Measurements from ENCODE around the gene MPP2. TPM values are rescaled to one million over a fixed set of nuclear protein-coding genes. Genes with fewer than 3 reads are reported as not detected.

Gene MPP2
- total and polyA plus RNA-seq, 3 donors from 2014 or later = 25.1 to 31.4 (median 25.8) TPM

DNA sequence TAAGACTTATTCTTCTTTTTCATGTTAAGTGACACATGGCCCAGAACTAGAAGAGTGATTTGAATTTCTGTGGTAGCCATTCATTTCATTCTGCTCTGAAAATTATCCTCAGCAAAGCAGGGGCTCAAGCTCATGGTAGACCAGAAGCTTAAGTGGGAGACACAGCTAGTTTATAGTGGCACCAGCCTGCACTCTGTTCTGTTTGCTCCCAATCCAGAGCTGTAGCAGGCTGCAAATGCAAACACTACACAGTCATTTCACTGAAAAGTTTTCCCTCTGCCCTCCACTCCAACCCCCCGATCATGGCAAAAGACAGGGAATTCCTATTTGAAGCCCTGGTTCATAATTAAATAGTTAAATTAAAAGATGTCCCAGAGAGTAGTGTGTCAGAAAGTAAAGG is 17.1 kb downstream of the MPP2 start:
- no peaks in the 10 kb centered on the region for H3K9me3 ChIP-seq
- no peak for DNase-seq
- H3K4me1 ChIP-seq = no peaks in the 10 kb centered on the region
- 85 to 100% methylated on average over 1 of the region's 1 CpG for WGBS, 2 donors
- no peak for TF ChIP-seq POLR2A (IDR thresholded peaks at IDR 0.05)
- TF ChIP-seq, protein P1, sequence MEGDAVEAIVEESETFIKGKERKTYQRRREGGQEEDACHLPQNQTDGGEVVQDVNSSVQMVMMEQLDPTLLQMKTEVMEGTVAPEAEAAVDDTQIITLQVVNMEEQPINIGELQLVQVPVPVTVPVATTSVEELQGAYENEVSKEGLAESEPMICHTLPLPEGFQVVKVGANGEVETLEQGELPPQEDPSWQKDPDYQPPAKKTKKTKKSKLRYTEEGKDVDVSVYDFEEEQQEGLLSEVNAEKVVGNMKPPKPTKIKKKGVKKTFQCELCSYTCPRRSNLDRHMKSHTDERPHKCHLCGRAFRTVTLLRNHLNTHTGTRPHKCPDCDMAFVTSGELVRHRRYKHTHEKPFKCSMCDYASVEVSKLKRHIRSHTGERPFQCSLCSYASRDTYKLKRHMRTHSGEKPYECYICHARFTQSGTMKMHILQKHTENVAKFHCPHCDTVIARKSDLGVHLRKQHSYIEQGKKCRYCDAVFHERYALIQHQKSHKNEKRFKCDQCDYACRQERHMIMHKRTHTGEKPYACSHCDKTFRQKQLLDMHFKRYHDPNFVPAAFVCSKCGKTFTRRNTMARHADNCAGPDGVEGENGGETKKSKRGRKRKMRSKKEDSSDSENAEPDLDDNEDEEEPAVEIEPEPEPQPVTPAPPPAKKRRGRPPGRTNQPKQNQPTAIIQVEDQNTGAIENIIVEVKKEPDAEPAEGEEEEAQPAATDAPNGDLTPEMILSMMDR (IDR thresholded peaks at IDR 0.05) = no peak
- no peaks in the 10 kb centered on the region for H3K36me3 ChIP-seq (ENCODE audit: low read depth, missing control alignments)
- intact Hi-C loops (cut with DNase I; ENCODE audit: low total_unique reads) = no loop called here
- no peaks in the 10 kb centered on the region for H3K27me3 ChIP-seq
- no peak overlapping the region for H3K4me3 ChIP-seq
- H3K27ac ChIP-seq = no peak overlapping the region

DNA sequence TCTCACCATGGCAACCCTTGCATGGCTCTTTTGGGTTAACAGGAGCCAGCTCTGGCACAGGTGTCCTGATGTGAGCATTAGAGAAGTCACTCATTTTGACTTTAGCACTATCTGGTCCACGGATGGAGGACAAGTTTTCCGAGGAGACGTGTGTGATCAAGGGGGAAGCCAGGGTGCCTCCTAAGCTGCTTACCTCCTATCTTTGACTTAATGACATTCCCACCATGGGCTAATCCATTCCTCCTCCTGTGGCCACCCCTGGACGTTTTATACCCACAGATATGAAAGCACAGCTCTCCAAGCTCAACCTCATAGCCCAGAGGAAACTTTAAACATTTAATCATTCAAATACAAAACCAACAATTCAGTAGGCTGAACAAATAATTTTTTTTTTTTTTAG is 18.8 kb downstream of the MPP2 start:
- Histone ChIP-seq H3K36me3 (ENCODE audit: low read depth, missing control alignments) (no peaks in the 10 kb centered on the region), H3K9me3 (no peaks in the 10 kb centered on the region), H3K27me3 (no peaks in the 10 kb centered on the region), H3K27ac (no peak overlapping the region), H3K4me3 (no peak overlapping the region), H3K4me1 (no peaks in the 10 kb centered on the region)
- 73 to 84% methylated on average over 4 of the region's 4 CpGs for WGBS, 2 donors
- intact Hi-C loops (cut with DNase I; ENCODE audit: low total_unique reads) = no loop called here
- TF ChIP-seq, protein P1 (IDR thresholded peaks at IDR 0.05) = no peak
- TF ChIP-seq POLR2A (IDR thresholded peaks at IDR 0.05) = no peak
- no peak for DNase-seq

DNA sequence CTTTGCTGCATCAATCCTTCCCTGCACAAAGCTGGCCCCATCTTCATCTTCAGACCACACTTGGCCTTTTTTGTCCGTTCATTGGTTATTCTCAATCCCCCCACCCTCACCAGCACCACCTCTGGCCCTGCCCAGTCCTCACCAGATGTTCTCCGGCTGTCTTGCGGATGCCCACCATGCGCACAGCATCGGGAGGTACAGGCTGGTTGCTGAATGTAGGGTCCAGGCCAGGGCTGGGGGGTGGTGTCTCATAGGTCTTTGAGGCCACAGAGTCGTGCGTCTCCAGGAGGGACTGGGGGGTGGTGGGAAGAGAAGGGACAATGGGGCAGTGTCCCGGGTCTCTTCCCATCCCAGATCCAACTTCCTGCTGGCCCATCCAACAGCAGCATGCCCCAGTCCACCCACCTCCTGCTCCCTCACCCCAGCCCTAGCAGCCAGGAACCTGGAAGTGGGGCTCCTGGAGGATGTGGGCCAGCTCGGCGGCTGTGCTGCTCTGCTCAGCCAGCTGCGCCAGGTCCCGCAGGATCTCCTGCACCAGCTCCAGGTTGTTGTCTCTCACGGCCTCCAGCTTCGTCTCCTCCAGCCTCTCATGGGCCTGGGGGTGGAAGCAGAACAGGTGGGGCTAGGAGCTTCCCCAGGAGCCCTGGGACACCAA is 24.4 kb downstream of the MPP2 start:
- H3K9me3 ChIP-seq = no peaks in the 10 kb centered on the region
- H3K4me1 ChIP-seq = peaks cover 5% of the 10 kb centered on the region
- H3K36me3 ChIP-seq (ENCODE audit: low read depth, missing control alignments) = no peaks in the 10 kb centered on the region
- H3K27me3 ChIP-seq = no peaks in the 10 kb centered on the region
- WGBS, 2 donors = 90 to 95% methylated on average over 14 of the region's 14 CpGs
- no peak for DNase-seq
- TF ChIP-seq, protein P1 (IDR thresholded peaks at IDR 0.05) = no peak
- TF ChIP-seq POLR2A (IDR thresholded peaks at IDR 0.05) = no peak
- no peak overlapping the region for H3K27ac ChIP-seq
- H3K4me3 ChIP-seq = no peak overlapping the region
- intact Hi-C loops (cut with DNase I; ENCODE audit: low total_unique reads) = no loop called here

DNA sequence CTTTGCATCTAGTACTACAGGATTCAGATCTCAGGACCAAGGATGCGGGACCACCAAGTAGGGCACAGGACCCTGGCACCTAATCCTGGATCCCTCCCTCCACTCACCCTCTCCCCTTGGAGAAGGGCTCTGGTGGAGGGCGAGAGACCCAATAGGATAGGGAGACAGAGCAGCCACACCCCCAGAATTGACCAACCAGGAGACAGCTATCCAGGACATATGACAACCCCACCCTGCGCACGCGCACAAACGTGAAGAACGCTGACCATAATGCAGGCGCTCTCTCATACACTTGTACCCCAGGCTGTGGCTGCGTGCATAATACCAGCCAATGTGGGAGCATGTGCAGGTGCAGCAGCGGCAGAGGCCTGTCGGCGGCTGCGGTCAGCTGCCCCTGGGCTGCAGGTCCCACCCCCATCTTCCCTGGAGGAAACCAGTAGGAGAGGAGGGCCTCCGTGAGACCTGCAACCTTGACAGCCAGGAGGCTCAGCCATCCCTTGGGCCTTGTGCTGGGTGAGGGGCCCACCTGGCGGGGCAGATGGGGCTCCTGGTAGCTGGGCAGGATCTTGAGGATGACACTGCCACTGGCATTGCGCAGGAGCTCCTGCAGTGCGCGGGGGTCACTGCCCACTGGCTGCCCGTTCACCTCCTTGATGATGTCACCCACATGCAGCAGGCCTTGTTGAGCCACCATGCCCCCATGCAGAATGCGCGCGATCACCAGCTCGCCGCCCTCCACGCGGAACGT is 25.4 kb downstream of the MPP2 start:
- TF ChIP-seq, protein P1 (IDR thresholded peaks at IDR 0.05) = no peak
- no peak for TF ChIP-seq POLR2A (IDR thresholded peaks at IDR 0.05)
- Histone ChIP-seq H3K4me1 (peaks cover 5% of the 10 kb centered on the region), H3K36me3 (ENCODE audit: low read depth, missing control alignments) (no peaks in the 10 kb centered on the region), H3K27me3 (no peaks in the 10 kb centered on the region), H3K27ac (no peak overlapping the region), H3K9me3 (no peaks in the 10 kb centered on the region), H3K4me3 (no peak overlapping the region)
- 67 to 78% methylated on average over 25 to 27 of the region's 27 CpGs for WGBS, 2 donors
- peak; percentile 73 for DNase-seq
- intact Hi-C loops (cut with DNase I; ENCODE audit: low total_unique reads) = no loop called here

Data from testis (tissue), 3 donors.